Superior temporal gyrus (tissue), 1 donor: Measurements from ENCODE around the gene FA2H.

Experiments
- DNase-seq: peaks from one replicate; pipeline ENCODE4 v3.0.0-alpha.2; 2016; ENCODE audit errors: extremely low spot score

Gene FA2H

GRCh38 chr16:74744566-74744965 lies 30.1 kb downstream of the FA2H start:
- DNase-seq: no peak

- no peak for DNase-seq
Measured at GRCh38 chr16:74743668-74744299, 30.8 kb downstream of the FA2H start.

GRCh38 chr16:74743045-74743667 lies 31.5 kb downstream of the FA2H start:
- no peak for DNase-seq

- DNase-seq: no peak
Measured at GRCh38 chr16:74742051-74742481, 32.6 kb downstream of the FA2H start.

GRCh38 chr16:74740795-74741304 lies 33.8 kb downstream of the FA2H start:
- peak; percentile 84 for DNase-seq

GRCh38 chr16:74739275-74739674 lies 35.3 kb downstream of the FA2H start:
- DNase-seq: no peak

GRCh38 chr16:74738816-74739215 lies 35.8 kb downstream of the FA2H start:
- DNase-seq: no peak

- DNase-seq: no peak
Measured at GRCh38 chr16:74738113-74738541, 36.5 kb downstream of the FA2H start.

GRCh38 chr16:74737521-74737920 lies 37.1 kb downstream of the FA2H start:
- no peak for DNase-seq

GRCh38 chr16:74736531-74737157 lies 38.0 kb downstream of the FA2H start:
- no peak for DNase-seq

GRCh38 chr16:74735554-74735953 lies 39.1 kb downstream of the FA2H start:
- DNase-seq: no peak

GRCh38 chr16:74735162-74735452 lies 39.5 kb downstream of the FA2H start:
- DNase-seq: no peak

- no peak for DNase-seq
Measured at GRCh38 chr16:74734361-74735161, 40.1 kb downstream of the FA2H start.

- DNase-seq: no peak
Measured at GRCh38 chr16:74732707-74733350, 41.8 kb downstream of the FA2H start.

- no peak for DNase-seq
Measured at GRCh38 chr16:74731853-74732477, 42.7 kb downstream of the FA2H start.

- DNase-seq: no peak
Measured at GRCh38 chr16:74729783-74730683, 44.6 kb downstream of the FA2H start.

GRCh38 chr16:74727903-74728302 lies 46.7 kb downstream of the FA2H start:
- no peak for DNase-seq

GRCh38 chr16:74726716-74727115 lies 47.9 kb downstream of the FA2H start:
- DNase-seq: no peak

- DNase-seq: no peak
Measured at GRCh38 chr16:74725651-74726455, 48.8 kb downstream of the FA2H start.
